EH (cell line): ENCODE results near the gene ALOX5.
A peak's percentile ranks its signal among the peaks of the same experiment; 100 is the strongest.
"Not testable (repeated sequence)": the region's sequence is repeated elsewhere in the genome, so short reads cannot be mapped to it uniquely, and the experiment has no call there.

Experiments
- DNase-seq: peaks from one replicate; pipeline ENCODE4 v3.0.0-alpha.2; 2015; ENCODE audit warnings: low read depth

Gene ALOX5

DNA sequence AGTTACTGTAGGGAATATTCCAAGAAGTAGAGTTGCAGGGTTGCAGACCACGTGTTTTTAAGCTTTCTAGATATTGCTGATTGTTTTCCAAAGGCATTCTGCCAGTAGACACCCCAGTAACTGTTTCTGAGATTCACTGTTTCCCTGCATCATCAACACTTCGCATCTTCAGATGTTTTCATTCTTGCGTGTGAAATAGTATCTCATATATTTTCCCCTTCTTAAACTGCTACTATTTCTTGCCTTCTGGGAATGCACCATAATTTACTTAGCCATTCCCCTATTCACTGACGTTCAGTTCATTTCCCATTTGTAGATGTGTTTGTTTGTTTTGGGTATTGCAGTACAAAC lies 30.7 kb downstream of the ALOX5 start:
- DNase-seq = no peak

GRCh38 chr10:45407542-45407941 lies 33.5 kb downstream of the ALOX5 start:
- DNase-seq = no peak

DNA sequence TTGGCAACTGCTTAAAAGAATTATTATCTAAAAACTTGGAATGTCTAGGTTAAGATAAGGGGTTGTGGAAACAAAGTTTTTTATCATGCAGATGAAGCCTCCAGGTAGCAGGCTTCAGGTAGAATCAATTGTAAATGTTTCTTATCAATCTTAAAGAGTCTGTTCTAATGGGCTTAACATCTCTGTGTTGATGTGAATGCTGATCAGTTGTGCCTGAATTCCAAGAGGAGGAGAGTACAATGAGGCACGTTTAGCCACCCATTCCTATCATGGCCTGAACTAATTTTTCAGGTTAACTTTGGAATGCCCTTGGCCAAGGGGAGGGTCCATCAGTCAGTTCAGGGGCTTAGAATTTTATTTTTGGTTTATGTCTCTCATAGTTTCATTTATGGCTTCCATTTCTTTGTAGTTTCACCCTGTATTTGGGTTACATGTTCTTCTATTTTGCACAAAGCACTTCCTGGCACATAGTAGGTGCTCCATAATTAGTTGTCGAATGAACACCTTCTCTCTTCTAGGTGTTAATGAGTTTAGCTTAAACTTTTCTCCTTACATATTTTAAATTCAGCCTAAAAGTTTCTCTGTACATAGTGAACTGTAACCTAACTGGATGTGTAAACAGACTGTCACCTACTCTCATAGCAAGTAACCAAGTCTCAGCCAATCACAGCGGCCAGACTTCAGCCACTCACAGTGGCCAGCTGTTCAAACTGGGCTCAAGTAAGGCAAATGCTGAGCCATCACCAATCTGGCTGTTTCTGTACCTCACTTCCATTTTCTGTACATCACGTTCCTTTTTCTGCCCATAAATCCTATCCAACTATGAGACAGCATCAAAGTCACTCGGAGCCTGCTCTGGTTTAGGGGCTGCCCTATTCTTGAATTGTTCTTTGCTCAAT lies 34.7 kb downstream of the ALOX5 start:
- no peak for DNase-seq

- not testable (repeated sequence) for DNase-seq
These were observed 35.3 kb downstream of the ALOX5 start for GRCh38 chr10:45409347-45409746.

GRCh38 chr10:45409782-45410181 lies 35.8 kb downstream of the ALOX5 start:
- no peak for DNase-seq

DNA sequence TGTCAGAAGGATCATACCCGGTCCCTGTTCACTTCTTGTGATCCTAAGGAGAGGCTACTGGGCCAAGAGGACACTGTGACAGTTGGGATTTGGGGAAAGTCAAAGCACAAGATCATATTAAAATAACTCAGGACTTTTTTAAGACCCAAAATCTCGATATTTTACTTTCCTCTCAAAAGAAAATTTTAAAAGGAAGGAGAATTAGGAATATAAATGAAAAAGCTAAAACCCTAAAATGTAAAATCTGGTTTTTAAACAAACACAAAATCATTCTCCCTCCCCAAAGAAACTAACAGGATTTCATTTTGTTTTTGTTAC lies 36.4 kb downstream of the ALOX5 start:
- DNase-seq = no peak

- DNase-seq = peak; percentile 4
These were observed 37.0 kb downstream of the ALOX5 start for GRCh38 chr10:45410807-45411606.

- DNase-seq = no peak
These were observed 37.6 kb downstream of the ALOX5 start for GRCh38 chr10:45411607-45411940.

- not testable (repeated sequence) for DNase-seq
These were observed 41.0 kb downstream of the ALOX5 start for GRCh38 chr10:45415062-45415461.

DNA sequence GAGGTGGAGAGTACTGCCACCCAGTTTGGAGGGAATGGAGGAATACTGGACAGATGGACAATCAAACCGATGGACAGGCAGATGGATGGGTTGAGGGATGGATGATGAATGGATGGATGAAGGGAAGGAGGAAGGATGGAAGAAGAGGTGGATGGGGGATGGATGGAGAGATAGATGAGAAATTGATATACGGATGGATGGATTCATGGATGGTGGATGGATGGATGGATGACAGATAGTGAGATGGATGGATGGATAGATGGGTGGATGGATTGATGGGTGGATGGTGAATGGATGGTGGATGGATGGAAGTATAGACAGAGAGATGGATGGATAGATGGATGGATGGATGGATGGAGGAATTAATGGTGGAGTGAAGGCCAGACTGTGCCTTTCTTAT lies 42.6 kb downstream of the ALOX5 start:
- no peak for DNase-seq

- no peak for DNase-seq
These were observed 43.7 kb downstream of the ALOX5 start for GRCh38 chr10:45417746-45418145.

- no peak for DNase-seq
These were observed 44.4 kb downstream of the ALOX5 start for GRCh38 chr10:45418417-45418848.

DNA sequence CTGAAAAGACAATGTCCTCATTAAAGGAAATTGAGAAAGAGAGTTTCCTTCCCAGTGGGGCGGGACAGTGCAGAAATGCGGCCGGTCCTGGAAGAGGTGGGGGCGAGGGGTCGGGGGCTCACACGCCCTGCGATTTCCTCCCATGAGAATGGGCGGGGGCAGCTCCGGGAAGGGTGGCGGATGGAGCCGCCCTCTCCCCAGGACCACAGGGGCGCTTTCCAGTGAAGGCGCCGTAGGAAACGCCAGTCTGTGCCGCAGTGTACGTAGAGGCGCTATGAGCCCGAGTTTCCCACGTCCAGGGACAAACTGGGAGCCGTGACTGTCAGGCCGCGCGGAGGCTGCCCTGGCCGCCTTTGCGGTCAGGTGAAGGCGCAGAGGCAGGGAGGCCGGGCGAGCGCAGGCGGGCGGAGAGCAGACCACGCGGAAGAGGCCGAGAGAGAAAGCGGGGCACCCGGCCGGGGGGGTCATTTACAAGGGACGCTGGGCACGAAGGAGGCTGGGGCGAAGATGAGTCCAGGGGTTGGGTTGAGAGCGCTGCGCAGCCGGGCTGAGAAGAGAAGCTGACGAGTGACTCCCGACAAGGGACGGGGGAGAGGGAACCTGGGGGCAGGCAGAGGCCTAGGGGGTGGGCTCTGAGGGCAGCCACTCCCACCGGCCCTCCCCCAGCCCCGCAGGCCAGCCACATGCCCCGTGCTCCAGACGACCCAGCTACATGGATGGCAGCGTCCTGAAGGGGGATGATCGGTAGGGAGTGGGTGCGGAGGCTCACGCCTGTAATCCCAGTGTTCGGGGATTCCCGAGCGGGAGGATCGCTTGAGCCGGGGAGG lies 45.0 kb downstream of the ALOX5 start:
- peak; percentile 50 for DNase-seq

DNA sequence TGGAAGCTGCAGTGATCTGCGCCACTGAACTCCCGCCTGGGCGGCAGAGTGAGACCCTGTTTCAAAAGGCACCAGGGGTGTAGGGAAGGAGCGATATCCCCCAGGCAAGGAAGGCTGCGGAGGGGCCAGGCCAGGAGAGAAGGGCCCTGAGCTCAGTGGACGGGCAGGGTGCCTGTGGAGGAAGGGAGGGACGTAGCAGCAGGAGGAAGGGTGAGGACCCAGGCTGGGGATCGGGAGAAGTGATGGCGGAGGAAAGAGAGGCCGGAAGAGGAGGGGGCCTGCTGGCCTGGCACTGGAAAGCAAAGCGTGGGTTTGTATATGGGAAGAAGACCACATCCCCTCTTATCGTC lies 45.6 kb downstream of the ALOX5 start:
- DNase-seq = no peak

GRCh38 chr10:45420453-45421192 lies 46.6 kb downstream of the ALOX5 start:
- DNase-seq = peak; percentile 24

DNA sequence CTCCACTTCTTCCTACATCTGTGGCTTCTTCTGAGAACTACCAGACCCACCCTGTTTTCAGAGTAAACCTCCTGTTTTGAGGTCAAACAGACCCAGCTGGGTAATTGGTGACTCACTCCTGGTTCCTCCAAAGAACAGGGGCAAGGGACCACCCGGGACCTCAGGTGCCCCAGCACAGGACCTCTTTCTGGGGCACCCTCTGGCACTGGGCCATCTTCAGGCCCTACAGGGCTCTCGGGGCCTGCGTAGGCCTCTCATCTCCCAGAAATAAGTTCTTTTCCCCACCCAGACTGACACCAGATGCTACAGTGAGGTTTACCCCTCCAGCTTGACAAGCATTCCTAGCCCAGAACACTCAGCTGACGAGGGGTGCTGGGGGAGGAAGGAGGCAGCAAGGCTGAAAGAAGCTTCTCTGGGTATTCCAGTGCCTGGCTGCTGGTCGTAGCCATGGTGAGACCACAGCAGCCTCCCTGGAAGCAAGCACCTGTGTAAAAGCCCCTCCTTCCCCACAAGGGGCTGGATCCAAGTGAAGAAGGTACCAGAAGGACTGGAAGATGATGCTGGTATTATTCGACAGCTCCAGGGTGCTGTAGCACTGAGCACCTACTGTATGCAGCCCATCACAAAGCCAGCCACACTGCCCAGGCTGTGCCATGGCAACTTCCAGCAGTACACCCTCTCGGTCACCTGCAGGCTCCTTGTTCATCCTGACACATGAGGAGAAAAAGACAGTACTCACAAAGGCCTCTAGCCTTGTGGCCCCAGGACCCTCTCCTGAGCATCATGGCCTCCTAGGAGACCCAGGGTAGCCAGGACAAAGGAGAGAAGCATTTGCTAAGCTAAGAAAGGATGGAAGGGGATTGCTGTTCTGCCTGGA lies 47.4 kb downstream of the ALOX5 start:
- DNase-seq = no peak

GRCh38 chr10:45422207-45422865 lies 48.3 kb downstream of the ALOX5 start:
- DNase-seq = no peak

- no peak for DNase-seq
These were observed 49.0 kb downstream of the ALOX5 start for GRCh38 chr10:45422866-45423659.

DNA sequence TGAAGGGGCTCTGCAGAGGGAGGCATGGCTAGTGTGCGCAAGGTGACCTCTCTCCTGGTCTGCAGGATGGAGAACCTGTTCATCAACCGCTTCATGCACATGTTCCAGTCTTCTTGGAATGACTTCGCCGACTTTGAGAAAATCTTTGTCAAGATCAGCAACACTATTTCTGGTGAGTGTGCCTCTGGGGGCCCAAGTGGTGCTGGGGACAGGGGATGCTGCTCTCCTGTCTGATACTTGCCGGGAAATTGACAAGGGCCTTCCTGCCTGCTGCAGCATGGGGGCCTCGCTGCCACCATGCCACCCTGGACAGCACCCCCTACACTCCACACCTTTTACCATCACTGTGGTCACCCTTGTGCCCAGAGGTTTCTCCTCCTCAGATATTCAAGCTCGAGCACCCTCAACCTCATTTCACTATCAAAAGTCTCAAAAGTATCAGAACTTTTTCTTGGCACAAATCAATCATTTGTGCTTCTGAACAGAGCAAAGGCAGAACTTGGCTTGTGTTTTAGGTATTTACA lies 50.0 kb downstream of the ALOX5 start:
- no peak for DNase-seq
